ENCODE measurements around the gene CCL8.
A peak's percentile ranks its signal among the peaks of the same experiment; 100 is the strongest.

CCL8 gene

GRCh38 chr17:34368196-34368945, 49.1 kb downstream of the CCL8 start:
- no peak for DNase-seq

- no peak for DNase-seq
Observed at GRCh38 chr17:34368946-34369500, 49.8 kb downstream of the CCL8 start.

GRCh38 chr17:34369571-34369970, 50.3 kb downstream of the CCL8 start:
- no peak for DNase-seq

- no peak for DNase-seq
Observed at GRCh38 chr17:34370376-34370996, 51.3 kb downstream of the CCL8 start.

- peak; percentile 70 for DNase-seq
Observed at GRCh38 chr17:34370997-34371395, 51.8 kb downstream of the CCL8 start.
